Breast epithelium (tissue), 3 donors: ENCODE measurements around the gene AR.

Experiments
- POLR2A ChIP-seq: fragments of 450-650 bp; IDR thresholded peaks from one replicate; pipeline ENCODE4 v1.6.1; 2016; ENCODE audit warnings: antibody characterized with exemption, mild to moderate bottlenecking, moderate library complexity
- POLR2AphosphoS5 ChIP-seq, 3 donors: sonication (generic); formaldehyde crosslinking; IDR thresholded peaks; one replicate each; pipeline ENCODE4 v1.6.1; 2017; ENCODE audit warnings: antibody characterized with exemption in 3 of 3
- TF ChIP-seq, protein P1 (sequence below), 3 donors: fragments of 450-650 bp; IDR thresholded peaks; one replicate each; pipeline ENCODE4 v1.5.1; 2016 to 2017; ENCODE audit warnings: antibody characterized with exemption in 3 of 3, mild to moderate bottlenecking in 3 of 3, moderate library complexity in 3 of 3

DNA sequence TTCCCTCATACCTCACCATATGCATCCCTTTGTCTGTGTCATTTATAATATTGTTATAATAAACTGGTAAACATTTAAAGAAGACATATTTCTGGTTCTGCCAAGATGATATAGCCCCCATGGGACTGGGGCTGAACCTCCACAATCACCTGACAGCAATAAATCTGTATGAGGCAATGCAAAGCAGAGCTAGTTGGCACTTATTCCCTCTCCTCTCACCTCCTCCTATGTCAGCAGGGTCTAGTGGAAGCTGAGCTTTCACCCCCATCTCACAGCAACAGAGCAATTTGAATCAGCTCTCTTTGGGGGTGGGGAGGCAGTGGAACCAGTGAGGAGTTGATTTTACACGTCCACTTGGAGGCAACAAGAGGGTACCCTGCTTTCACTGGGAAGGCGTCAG lies 206.9 kb downstream of the AR start:
- TF ChIP-seq, protein P1, sequence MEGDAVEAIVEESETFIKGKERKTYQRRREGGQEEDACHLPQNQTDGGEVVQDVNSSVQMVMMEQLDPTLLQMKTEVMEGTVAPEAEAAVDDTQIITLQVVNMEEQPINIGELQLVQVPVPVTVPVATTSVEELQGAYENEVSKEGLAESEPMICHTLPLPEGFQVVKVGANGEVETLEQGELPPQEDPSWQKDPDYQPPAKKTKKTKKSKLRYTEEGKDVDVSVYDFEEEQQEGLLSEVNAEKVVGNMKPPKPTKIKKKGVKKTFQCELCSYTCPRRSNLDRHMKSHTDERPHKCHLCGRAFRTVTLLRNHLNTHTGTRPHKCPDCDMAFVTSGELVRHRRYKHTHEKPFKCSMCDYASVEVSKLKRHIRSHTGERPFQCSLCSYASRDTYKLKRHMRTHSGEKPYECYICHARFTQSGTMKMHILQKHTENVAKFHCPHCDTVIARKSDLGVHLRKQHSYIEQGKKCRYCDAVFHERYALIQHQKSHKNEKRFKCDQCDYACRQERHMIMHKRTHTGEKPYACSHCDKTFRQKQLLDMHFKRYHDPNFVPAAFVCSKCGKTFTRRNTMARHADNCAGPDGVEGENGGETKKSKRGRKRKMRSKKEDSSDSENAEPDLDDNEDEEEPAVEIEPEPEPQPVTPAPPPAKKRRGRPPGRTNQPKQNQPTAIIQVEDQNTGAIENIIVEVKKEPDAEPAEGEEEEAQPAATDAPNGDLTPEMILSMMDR (IDR thresholded peaks at IDR 0.05) = no peak
- TF ChIP-seq POLR2AphosphoS5 (IDR thresholded peaks at IDR 0.05) = no peak
- TF ChIP-seq POLR2A = no peak
